ENCODE data around the gene AK1. TPM values are rescaled to one million over a fixed set of nuclear protein-coding genes. Genes with fewer than 3 reads are reported as not detected.

The AK1 gene
- total and polyA plus RNA-seq, 2 of the 8 experiments (the other 6 are each of a cell fraction or from before 2014, with no cell fraction given) = 37.9 to 39.2 TPM

- H4K20me1 ChIP-seq (replicated peaks in 1 of 2; ENCODE audit: control insufficient read depth in 1 of 2, insufficient read depth in 2 of 2, low read length in 2 of 2) = peaks cover 5 to 13% of the 10 kb centered on the region in 2 experiments
- H3K4ac ChIP-seq (replicated peaks; ENCODE audit: insufficient read length, low read depth, low read length) = no peak overlapping the region
- no peak overlapping the region for H2BK15ac ChIP-seq (ENCODE audit: low read length)
- H2BK12ac ChIP-seq (ENCODE audit: low read depth, low read length) = 0 out of 2 replicates have a peak overlapping the region, but pooled peaks have one; percentile 17
- peak overlapping the region; percentile 35; the same call in 1 of the 2 replicates for H4K8ac ChIP-seq (ENCODE audit: extremely low read depth, insufficient read depth, low read length)
- no peak overlapping the region for H2AFZ ChIP-seq (ENCODE audit: low read length)
- ChIA-PET CTCF (ENCODE audit: partially characterized antibody) (interaction anchor here (0.6 to 3.0 kb wide), 11 partner anchors 8 to 220 kb away, joined by 3 to 14 read pairs (median 3); no protein-coding TSS in a partner anchor), POLR2A (ENCODE audit: partially characterized antibody) (interaction anchor here (0.9 to 10.1 kb wide), 9 partner anchors 9 to 69 kb away, joined by 3 to 91 read pairs (median 5); partner anchors contain the start of genes ENG and PIP5KL1)
- H2AK5ac ChIP-seq (ENCODE audit: low read depth, low read length) = no peak overlapping the region
- H3K4me1 ChIP-seq (replicated peaks in 1 of 4; ENCODE audit: control insufficient read depth in 3 of 4, insufficient read depth in 4 of 4, low read length in 3 of 4) = peaks cover 0 to 28% (median 16%) of the 10 kb centered on the region in 4 experiments; a peak in 6 of 7 replicates
- H2BK5ac ChIP-seq (ENCODE audit: low read depth, low read length) = no peak overlapping the region
- FAIRE-seq = no peak
- no peak overlapping the region for H3K56ac ChIP-seq (replicated peaks; ENCODE audit: insufficient read length, low read depth, low read length)
- no peak overlapping the region for H2BK120ac ChIP-seq (replicated peaks; ENCODE audit: low read depth, low read length)
- no peaks in the 10 kb centered on the region for H3K27me3 ChIP-seq (replicated peaks in 1 of 4; ENCODE audit: control insufficient read depth in 3 of 4, extremely low read depth in 1 of 4, insufficient read depth in 3 of 4, low read length in 3 of 4)
- no peak overlapping the region for H3K14ac ChIP-seq (ENCODE audit: insufficient read length)
- 14% methylated on average over 10 of the region's 19 CpGs; no CpG with 5 or more reads in 1 of the 2 experiments for WGBS, 2 experiments (ENCODE audit: extremely low coverage in 1 of 2, insufficient coverage in 1 of 2, insufficient read length in 1 of 2, insufficient replicate concordance in 2 of 2, low coverage in 1 of 2, low lambda C conversion rate in 2 of 2, missing lambda C conversion rate in 1 of 2)
- H4K5ac ChIP-seq (ENCODE audit: insufficient read length, low read depth, low read length) = no peak overlapping the region
- TF ChIP-seq POLR2AphosphoS5 (IDR thresholded peaks at IDR 0.05; ENCODE audit: low read depth, low read length) (peak; percentile 66), POU5F1 (IDR thresholded peaks at IDR 0.05; ENCODE audit: low read depth, low read length) (no peak), TAF1 (IDR thresholded peaks at IDR 0.05; ENCODE audit: low read depth, low read length) (peak; percentile 82), TBP (IDR thresholded peaks at IDR 0.05; ENCODE audit: low read depth, low read length) (peak; percentile 73), POLR2A (IDR thresholded peaks at IDR 0.05; ENCODE audit: control extremely low read depth in 1 of 2, low read depth in 2 of 2, low read length in 2 of 2) (peak in 1 of 2 experiments; percentile 59; a peak in 2 of 3 replicates), FOSL1 (IDR thresholded peaks at IDR 0.05; ENCODE audit: insufficient read depth, low read depth, low read length) (no peak), SP1 (IDR thresholded peaks at IDR 0.05; ENCODE audit: low read depth, low read length) (peak; percentile 48; the same call in 1 of the 2 replicates)
- H3K9me3 ChIP-seq (ENCODE audit: insufficient read depth in 2 of 2, low read depth in 1 of 2, low read length in 1 of 2) = no peaks in the 10 kb centered on the region
- peaks cover 5% of the 10 kb centered on the region; the same call in 1 of the 2 replicates for H3K23me2 ChIP-seq (ENCODE audit: low read depth, low read length)
- H3K79me1 ChIP-seq (ENCODE audit: low read depth, low read length) = peaks cover 10% of the 10 kb centered on the region
- peaks cover 23 to 38% (median 32%) of the 10 kb centered on the region in 4 experiments for H3K36me3 ChIP-seq (ENCODE audit: control insufficient read depth in 2 of 4, insufficient read depth in 4 of 4, low read length in 3 of 4)
- no peak overlapping the region for H4K91ac ChIP-seq (replicated peaks; ENCODE audit: insufficient read length, low read length)
- H3K27ac ChIP-seq (ENCODE audit: low read depth, low read length) = peak overlapping the region; percentile 34; the same call in 1 of the 2 replicates
- H3K18ac ChIP-seq (ENCODE audit: extremely low read depth, low read length) = no peak overlapping the region; the same call in 1 of the 2 replicates
- peak overlapping the region; percentile 65 to 83 for H3K4me2 ChIP-seq (ENCODE audit: insufficient read depth in 1 of 2, low read depth in 2 of 2, low read length in 2 of 2)
- peak overlapping the region in 2 of 4 experiments; percentile 13 to 19; a peak in 1 of 7 replicates for H3K9ac ChIP-seq (replicated peaks in 1 of 4; ENCODE audit: extremely low read depth in 1 of 4, low read depth in 3 of 4, low read length in 3 of 4)
- H2BK20ac ChIP-seq (ENCODE audit: low read length) = no peak overlapping the region
- no peak overlapping the region for H3K23ac ChIP-seq (ENCODE audit: insufficient read length)
- DNase-seq (ENCODE audit: low read depth in 1 of 2, low spot score in 2 of 2) = peak in 1 of 2 experiments; percentile 82
- H3K79me2 ChIP-seq (ENCODE audit: control insufficient read depth in 1 of 2, insufficient read depth in 2 of 2, low read length in 2 of 2) = peaks cover 0 to 4% of the 10 kb centered on the region in 2 experiments; a peak in 1 of 4 replicates
- peak overlapping the region in 1 of 4 experiments; percentile 50; a peak in 4 of 8 replicates for H3K4me3 ChIP-seq (ENCODE audit: extremely low read depth in 1 of 4, insufficient read depth in 2 of 4, low read depth in 3 of 4, low read length in 4 of 4)
These were observed 19.8 kb upstream of the AK1 start for GRCh38 chr9:127897193-127897692.

Measured in H1 (cell line).